ENCODE data around the gene ZNRF1. TPM values are rescaled to one million over a fixed set of nuclear protein-coding genes. Genes with fewer than 3 reads are reported as not detected.

The ZNRF1 gene
- total and polyA plus RNA-seq, 2 of the 13 experiments (the other 11 are each of a cell fraction or from before 2014, with no cell fraction given): 43.9 to 58.7 TPM

DNA sequence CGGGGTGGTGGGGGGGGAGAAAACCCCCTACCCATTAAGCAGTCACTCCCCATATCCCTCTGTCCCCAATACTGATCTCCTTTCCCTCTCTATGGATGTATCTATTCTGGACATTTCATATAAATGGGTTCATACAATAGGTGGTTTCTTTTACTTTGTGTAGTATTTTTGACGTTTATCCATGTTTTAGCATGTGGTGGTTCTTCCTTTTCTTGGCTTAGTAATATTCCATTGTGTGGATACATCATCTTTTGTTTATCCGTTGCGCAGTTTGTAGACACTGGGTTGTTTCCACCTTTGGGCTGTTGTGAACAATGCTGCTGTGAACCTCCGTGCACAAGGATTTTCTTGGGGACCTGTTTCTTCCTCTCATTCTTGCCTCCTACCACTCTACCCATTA, 105.2 kb downstream of the ZNRF1 start:
- no peak overlapping the region for H3K4me3 ChIP-seq (replicated peaks in 1 of 3; ENCODE audit: insufficient read depth in 1 of 3, low read depth in 2 of 3, low read length in 3 of 3)
- TF ChIP-seq RFX3 (CRISPR knock-in tag; IDR thresholded peaks at IDR 0.05): no peak
- no peak for TF ChIP-seq ZFP62 (CRISPR knock-in tag; IDR thresholded peaks at IDR 0.05)
- TF ChIP-seq CHD2 (IDR thresholded peaks at IDR 0.05; ENCODE audit: low read depth, low read length): no peak
- TF ChIP-seq, protein P1, sequence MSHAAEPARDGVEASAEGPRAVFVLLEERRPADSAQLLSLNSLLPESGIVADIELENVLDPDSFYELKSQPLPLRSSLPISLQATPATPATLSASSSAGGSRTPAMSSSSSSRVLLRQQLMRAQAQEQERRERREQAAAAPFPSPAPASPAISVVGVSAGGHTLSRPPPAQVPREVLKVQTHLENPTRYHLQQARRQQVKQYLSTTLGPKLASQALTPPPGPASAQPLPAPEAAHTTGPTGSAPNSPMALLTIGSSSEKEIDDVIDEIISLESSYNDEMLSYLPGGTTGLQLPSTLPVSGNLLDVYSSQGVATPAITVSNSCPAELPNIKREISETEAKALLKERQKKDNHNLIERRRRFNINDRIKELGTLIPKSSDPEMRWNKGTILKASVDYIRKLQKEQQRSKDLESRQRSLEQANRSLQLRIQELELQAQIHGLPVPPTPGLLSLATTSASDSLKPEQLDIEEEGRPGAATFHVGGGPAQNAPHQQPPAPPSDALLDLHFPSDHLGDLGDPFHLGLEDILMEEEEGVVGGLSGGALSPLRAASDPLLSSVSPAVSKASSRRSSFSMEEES (CRISPR knock-in tag; IDR thresholded peaks at IDR 0.05): no peak
- TF ChIP-seq NR2F2 (IDR thresholded peaks at IDR 0.05; ENCODE audit: borderline replicate concordance, low read depth): no peak
- no peak for TF ChIP-seq STAT5B (CRISPR knock-in tag; IDR thresholded peaks at IDR 0.05)
- TF ChIP-seq, protein P2, sequence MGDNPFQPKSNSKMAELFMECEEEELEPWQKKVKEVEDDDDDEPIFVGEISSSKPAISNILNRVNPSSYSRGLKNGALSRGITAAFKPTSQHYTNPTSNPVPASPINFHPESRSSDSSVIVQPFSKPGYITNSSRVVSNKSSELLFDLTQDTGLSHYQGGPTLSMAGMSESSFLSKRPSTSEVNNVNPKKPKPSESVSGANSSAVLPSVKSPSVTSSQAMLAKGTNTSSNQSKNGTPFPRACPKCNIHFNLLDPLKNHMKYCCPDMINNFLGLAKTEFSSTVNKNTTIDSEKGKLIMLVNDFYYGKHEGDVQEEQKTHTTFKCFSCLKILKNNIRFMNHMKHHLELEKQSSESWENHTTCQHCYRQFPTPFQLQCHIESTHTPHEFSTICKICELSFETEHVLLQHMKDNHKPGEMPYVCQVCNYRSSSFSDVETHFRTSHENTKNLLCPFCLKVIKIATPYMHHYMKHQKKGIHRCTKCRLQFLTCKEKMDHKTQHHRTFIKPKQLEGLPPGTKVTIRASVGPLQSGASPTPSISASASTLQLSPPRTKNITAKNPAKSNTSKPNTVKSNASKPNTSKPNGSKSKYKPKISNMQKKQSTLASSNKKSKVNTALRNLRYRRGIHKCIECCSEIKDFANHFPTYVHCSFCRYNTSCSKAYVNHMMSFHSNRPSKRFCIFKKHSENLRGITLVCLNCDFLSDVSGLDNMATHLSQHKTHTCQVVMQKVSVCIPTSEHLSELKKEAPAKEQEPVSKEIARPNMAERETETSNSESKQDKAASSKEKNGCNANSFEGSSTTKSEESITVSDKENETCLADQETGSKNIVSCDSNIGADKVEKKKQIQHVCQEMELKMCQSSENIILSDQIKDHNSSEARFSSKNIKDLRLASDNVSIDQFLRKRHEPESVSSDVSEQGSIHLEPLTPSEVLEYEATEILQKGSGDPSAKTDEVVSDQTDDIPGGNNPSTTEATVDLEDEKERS (CRISPR knock-in tag; IDR thresholded peaks at IDR 0.05): no peak
- TF ChIP-seq, protein P3, sequence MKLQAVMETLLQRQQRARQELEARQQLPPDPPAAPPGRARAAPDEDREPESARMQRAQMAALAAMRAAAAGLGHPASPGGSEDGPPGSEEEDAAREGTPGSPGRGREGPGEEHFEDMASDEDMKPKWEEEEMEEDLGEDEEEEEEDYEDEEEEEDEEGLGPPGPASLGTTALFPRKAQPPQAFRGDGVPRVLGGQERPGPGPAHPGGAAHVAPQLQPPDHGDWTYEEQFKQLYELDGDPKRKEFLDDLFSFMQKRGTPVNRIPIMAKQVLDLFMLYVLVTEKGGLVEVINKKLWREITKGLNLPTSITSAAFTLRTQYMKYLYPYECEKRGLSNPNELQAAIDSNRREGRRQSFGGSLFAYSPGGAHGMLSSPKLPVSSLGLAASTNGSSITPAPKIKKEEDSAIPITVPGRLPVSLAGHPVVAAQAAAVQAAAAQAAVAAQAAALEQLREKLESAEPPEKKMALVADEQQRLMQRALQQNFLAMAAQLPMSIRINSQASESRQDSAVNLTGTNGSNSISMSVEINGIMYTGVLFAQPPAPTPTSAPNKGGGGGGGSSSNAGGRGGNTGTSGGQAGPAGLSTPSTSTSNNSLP (IDR thresholded peaks at IDR 0.05; ENCODE audit: low read depth, low read length): no peak
- no peak for TF ChIP-seq ZNF589 (CRISPR knock-in tag; conservative IDR thresholded peaks at IDR 0.05)
- no peak for TF ChIP-seq TSC22D2 (CRISPR knock-in tag; IDR thresholded peaks at IDR 0.05; ENCODE audit: borderline replicate concordance)
- TF ChIP-seq TOE1 (CRISPR knock-in tag; IDR thresholded peaks at IDR 0.05): no peak
- no peak for TF ChIP-seq ZNF431 (CRISPR knock-in tag; IDR thresholded peaks at IDR 0.05; ENCODE audit: borderline replicate concordance, low read depth)
- TF ChIP-seq, protein P4, sequence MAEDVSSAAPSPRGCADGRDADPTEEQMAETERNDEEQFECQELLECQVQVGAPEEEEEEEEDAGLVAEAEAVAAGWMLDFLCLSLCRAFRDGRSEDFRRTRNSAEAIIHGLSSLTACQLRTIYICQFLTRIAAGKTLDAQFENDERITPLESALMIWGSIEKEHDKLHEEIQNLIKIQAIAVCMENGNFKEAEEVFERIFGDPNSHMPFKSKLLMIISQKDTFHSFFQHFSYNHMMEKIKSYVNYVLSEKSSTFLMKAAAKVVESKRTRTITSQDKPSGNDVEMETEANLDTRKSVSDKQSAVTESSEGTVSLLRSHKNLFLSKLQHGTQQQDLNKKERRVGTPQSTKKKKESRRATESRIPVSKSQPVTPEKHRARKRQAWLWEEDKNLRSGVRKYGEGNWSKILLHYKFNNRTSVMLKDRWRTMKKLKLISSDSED (CRISPR knock-in tag; IDR thresholded peaks at IDR 0.05): no peak
- TF ChIP-seq NCOR1 (IDR thresholded peaks at IDR 0.05; ENCODE audit: borderline replicate concordance, low read length): no peak
- no peak for TF ChIP-seq KLF12 (CRISPR knock-in tag; IDR thresholded peaks at IDR 0.05; ENCODE audit: borderline replicate concordance)
- no peak for TF ChIP-seq ZNF572 (CRISPR knock-in tag; IDR thresholded peaks at IDR 0.05)
- TF ChIP-seq MZF1 (CRISPR knock-in tag; IDR thresholded peaks at IDR 0.05; ENCODE audit: borderline replicate concordance): no peak
- no peak for TF ChIP-seq ZNF337 (CRISPR knock-in tag; IDR thresholded peaks at IDR 0.05; ENCODE audit: borderline replicate concordance, low read depth)
- TF ChIP-seq ZNF30 (CRISPR knock-in tag; IDR thresholded peaks at IDR 0.05): no peak
- no peak for TF ChIP-seq ZKSCAN5 (CRISPR knock-in tag; IDR thresholded peaks at IDR 0.05)
- intact Hi-C loops (cut with micrococcal nuclease; ENCODE audit: unreplicated experiment): no loop called here
- FAIRE-seq (no peak), ATAC-seq (no peak), DNase-seq (ENCODE audit: low spot score) (no peak)
- ChIA-PET POLR2A (no interaction called here), CTCF (ENCODE audit: low intra/inter-chr PET ratio, low total read pairs) (no interaction called here)
- peaks cover 24 to 54% of the 10 kb centered on the region in 2 experiments for H3K36me3 ChIP-seq (replicated peaks in 1 of 2; ENCODE audit: control insufficient read depth in 1 of 2, insufficient read depth in 2 of 2, low read length in 2 of 2)
- peaks cover 7% of the 10 kb centered on the region for H3K79me2 ChIP-seq (ENCODE audit: insufficient read depth, low read length)
- in situ Hi-C loops (cut with HindIII; ENCODE audit: extremely low pct_ligation_motif_present, low pct_unique_long_range_greater_than_20kb): loop anchor here (10.0 kb wide), 1 partner anchor 109 kb away; the partner anchor contains the start of gene ZNRF1
- no peak overlapping the region for H3K4me2 ChIP-seq (ENCODE audit: low read depth, low read length)
- H3K27me3 ChIP-seq (ENCODE audit: control insufficient read depth in 1 of 2, insufficient read depth in 2 of 2, low read length in 2 of 2): no peaks in the 10 kb centered on the region
- H4K20me1 ChIP-seq (ENCODE audit: insufficient read depth, low read length): peaks cover 11% of the 10 kb centered on the region
- H3K9me3 ChIP-seq (ENCODE audit: low read length): no peaks in the 10 kb centered on the region
- no peak overlapping the region for H3K27ac ChIP-seq (ENCODE audit: extremely low read length, insufficient read depth, low read length)
- BruUV-seq (replicated peaks): no TSS peak
- no peak overlapping the region for H2AFZ ChIP-seq (ENCODE audit: low read length)
- 99% methylated on average over 5 of the region's 5 CpGs for WGBS (ENCODE audit: low lambda C conversion rate)
- no peaks in the 10 kb centered on the region for H3K4me1 ChIP-seq (ENCODE audit: insufficient read depth, low read length)
- no peak overlapping the region for H3K9ac ChIP-seq (ENCODE audit: insufficient read depth, low read depth, low read length)

Measured in HepG2 (cell line).